ENCODE data around the gene HSPA8. TPM values are rescaled to one million over a fixed set of nuclear protein-coding genes. Genes with fewer than 3 reads are reported as not detected.
A peak's percentile ranks its signal among the peaks of the same experiment; 100 is the strongest.

HSPA8 gene
- total and polyA plus RNA-seq, 2 of the 8 experiments (the other 6 are each of a cell fraction or from before 2014, with no cell fraction given) = 1,491 to 2,155 TPM

DNA sequence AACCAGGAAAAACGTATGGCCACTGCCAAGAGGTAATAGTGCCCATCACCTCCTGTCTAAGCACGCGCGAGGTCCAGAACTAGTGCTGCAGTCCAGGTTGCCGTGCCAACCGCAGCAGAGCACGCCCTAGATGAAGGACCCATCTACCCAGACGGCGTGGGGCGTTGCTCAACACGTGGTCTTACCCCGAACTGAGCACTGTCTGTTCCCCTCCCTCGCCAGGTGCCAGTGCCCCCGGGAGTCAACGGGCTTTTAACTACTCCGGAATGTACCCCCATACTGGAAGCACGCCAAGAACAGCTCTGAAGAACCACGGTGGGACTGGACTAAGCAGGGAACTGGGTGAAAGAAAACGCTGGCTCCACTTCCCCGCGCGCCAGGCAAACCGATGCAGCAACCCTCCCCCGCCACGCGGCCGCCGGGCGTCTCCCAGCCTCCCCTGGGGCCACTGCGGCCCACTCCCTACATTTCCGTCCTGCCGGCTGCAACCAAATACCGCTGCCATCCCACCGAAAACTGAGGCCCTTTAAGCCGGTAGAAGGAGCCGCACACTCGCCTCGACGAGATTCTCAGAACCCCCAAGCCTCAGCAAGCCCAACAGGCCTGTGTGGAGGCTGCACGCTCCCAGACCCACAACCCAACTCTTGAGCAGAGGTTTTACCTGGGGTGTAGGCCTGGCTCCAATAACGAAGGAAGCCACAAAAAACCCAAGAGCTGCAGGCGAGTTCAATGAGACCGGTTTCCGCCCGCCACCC lies at the start of gene HSPA8 (continued):
- TF ChIP-seq RBBP5 (IDR thresholded peaks at IDR 0.05; ENCODE audit: borderline replicate concordance, low read depth, low read length) = peak; percentile 12; the same call in 1 of the 2 replicates
- TF ChIP-seq SIN3A (conservative IDR thresholded peaks at IDR 0.05 in 1 of 2, IDR thresholded peaks at IDR 0.05 in 1 of 2; ENCODE audit: low read depth in 1 of 2, low read length in 2 of 2) = peak; percentile 33 to 34; a peak in 2 of 4 replicates
- peak; percentile 84; the same call in 1 of the 2 replicates for TF ChIP-seq PHF8 (conservative IDR thresholded peaks at IDR 0.05; ENCODE audit: low read depth, low read length)
- no peak for TF ChIP-seq BRCA1 (IDR thresholded peaks at IDR 0.05; ENCODE audit: low read depth, low read length)
- TF ChIP-seq JUN (IDR thresholded peaks at IDR 0.05; ENCODE audit: low read depth, low read length) = no peak
- TF ChIP-seq ZNF274 (IDR thresholded peaks at IDR 0.05; ENCODE audit: borderline replicate concordance, extremely low read depth, low read length) = no peak
- no peak for TF ChIP-seq CTBP2 (IDR thresholded peaks at IDR 0.05; ENCODE audit: borderline replicate concordance, insufficient read depth, insufficient read length, low read length)
- no peak for TF ChIP-seq CTCF (IDR thresholded peaks at IDR 0.05; ENCODE audit: control extremely low read depth in 1 of 3, insufficient read depth in 1 of 3, low read depth in 1 of 3, low read length in 3 of 3)
- TF ChIP-seq SAP30 (IDR thresholded peaks at IDR 0.05; ENCODE audit: insufficient read depth, insufficient replicate concordance, low read length) = peak; percentile 71
- TF ChIP-seq HDAC2 (IDR thresholded peaks at IDR 0.05; ENCODE audit: borderline replicate concordance in 1 of 2, low read depth in 2 of 2, low read length in 2 of 2) = peak in 1 of 2 experiments; percentile 8; a peak in 1 of 4 replicates
